Endothelial cell of umbilical vein (primary cell): ENCODE results near the gene SORCS2. TPM values are rescaled to one million over a fixed set of nuclear protein-coding genes. Genes with fewer than 3 reads are reported as not detected.

Experiments used
- BruUV-seq: library from RNA; stranded (reverse); fragments of 400-500 nt; replicated peaks from 2 replicates; lab custom pipeline; 2021; lab: Mats Ljungman, UMichigan
- CTCF ChIA-PET: fragments of 300-600, 350-600 bp; sonication (Branson Sonifier 250); formaldehyde crosslinking; loops from one replicate; lab custom pipeline; 2021; ENCODE audit warnings: antibody characterized with exemption, inconsistent platforms; lab: Charles Lee
- POLR2A ChIA-PET: fragments of 300-600, 350-600 bp; sonication (Branson Sonifier 250); formaldehyde crosslinking; loops from one replicate; lab custom pipeline; 2021; ENCODE audit warnings: antibody characterized with exemption, inconsistent platforms; lab: Charles Lee
- DNase-seq: peaks from one replicate; pipeline ENCODE4 v3.0.0-alpha.2; 2011; ENCODE audit warnings: low read depth, low spot score
- FAIRE-seq: peaks from 2 replicates; lab custom pipeline; 2011; peaks lifted over from hg19 to GRCh38; lab: Jason Lieb, UNC
- H2AFZ ChIP-seq: 2 replicates; pipeline ENCODE4 v1.6.0; 2012; ENCODE audit warnings: low read depth, low read length, control low read depth, inconsistent platforms
- H3K27ac ChIP-seq: 2 replicates; pipeline ENCODE4 v1.5.1; 2011; ENCODE audit warnings: low read depth, mild to moderate bottlenecking, control low read depth, low read length, moderate library complexity; ENCODE audit not compliant: insufficient read depth
- H3K27me3 ChIP-seq, 2 experiments: 2 replicates each; pipeline versions ENCODE4 v1.6.0 to v1.6.1; 2011; ENCODE audit warnings: low read length in 2 of 2, mixed read lengths in 1 of 2; ENCODE audit not compliant: control insufficient read depth in 2 of 2, insufficient read depth in 2 of 2
- H3K36me3 ChIP-seq, 2 experiments: 2 replicates in 1 of 2; 3 replicates in 1 of 2; pipeline ENCODE4 v1.5.1; 2011; ENCODE audit warnings: low read length in 2 of 2, mild to moderate bottlenecking in 1 of 2, moderate library complexity in 1 of 2; ENCODE audit not compliant: control insufficient read depth in 2 of 2, insufficient read depth in 2 of 2; ENCODE audit errors: extremely low read depth in 1 of 2
- H3K4me1 ChIP-seq: 3 replicates; pipeline ENCODE4 v1.5.1; 2011; ENCODE audit warnings: mild to moderate bottlenecking, low read length; ENCODE audit not compliant: control insufficient read depth, insufficient read depth; ENCODE audit errors: extremely low read depth
- H3K4me2 ChIP-seq: 2 replicates; pipeline ENCODE4 v1.6.1; 2011; ENCODE audit warnings: low read length, control low read depth, mixed read lengths; ENCODE audit not compliant: insufficient read depth
- H3K4me3 ChIP-seq, 3 experiments: fragments of 200-600 bp in 1 of 3; sonication (generic), shearing (Covaris generic) in 1 of 3; replicated peaks in 1 of 3; 2 replicates each; pipeline ENCODE4 v1.5.1; 2011 to 2016; ENCODE audit warnings: control low read depth in 3 of 3, low read length in 3 of 3, mild to moderate bottlenecking in 2 of 3, inconsistent platforms in 1 of 3, low read depth in 1 of 3, moderate library complexity in 1 of 3; ENCODE audit not compliant: insufficient read depth in 1 of 3
- H3K79me2 ChIP-seq: 2 replicates; pipeline ENCODE4 v1.6.0; 2012; ENCODE audit warnings: low read length, inconsistent platforms; ENCODE audit not compliant: control insufficient read depth, insufficient read depth
- H3K9ac ChIP-seq: replicated peaks from 2 replicates; pipeline ENCODE3; 2011; ENCODE audit warnings: low read length, control low read depth; ENCODE audit not compliant: insufficient read depth; ENCODE audit errors: extremely low read depth
- H3K9me1 ChIP-seq: replicated peaks from 3 replicates; pipeline ENCODE4 v1.6.0; 2011; ENCODE audit warnings: mild to moderate bottlenecking, low read length; ENCODE audit not compliant: control insufficient read depth, insufficient read depth; ENCODE audit errors: extremely low read depth
- H3K9me3 ChIP-seq: replicated peaks from 2 replicates; pipeline ENCODE4 v1.5.1; 2012; ENCODE audit warnings: low read length, inconsistent platforms; ENCODE audit not compliant: control insufficient read depth, insufficient read depth
- H4K20me1 ChIP-seq: replicated peaks from 2 replicates; pipeline ENCODE3; 2011; ENCODE audit warnings: mild to moderate bottlenecking, low read length; ENCODE audit not compliant: control insufficient read depth, insufficient read depth; ENCODE audit errors: extremely low read depth
- CTCF ChIP-seq, 2 donors: IDR thresholded peaks; 1 replicate in 1 of 2; 2 replicates in 1 of 2; pipeline ENCODE4 v1.5.1; 2011; ENCODE audit warnings: low read length in 2 of 2, mild to moderate bottlenecking in 2 of 2, moderate library complexity in 2 of 2, control low read depth in 1 of 2, inconsistent platforms in 1 of 2, low read depth in 1 of 2; ENCODE audit not compliant: insufficient read depth in 1 of 2; ENCODE audit errors: extremely low read depth in 1 of 2
- EZH2 ChIP-seq: IDR thresholded peaks from 2 replicates; pipeline ENCODE4 v1.6.1; 2012; ENCODE audit warnings: borderline replicate concordance, low read depth, mild to moderate bottlenecking, moderate library complexity, low read length, inconsistent platforms; ENCODE audit not compliant: severe bottlenecking
- FOS ChIP-seq: IDR thresholded peaks from 2 replicates; pipeline ENCODE4 v1.6.1; 2011; ENCODE audit warnings: mild to moderate bottlenecking, low read length, moderate library complexity, borderline replicate concordance; ENCODE audit not compliant: insufficient read depth
- GATA2 ChIP-seq: IDR thresholded peaks from 2 replicates; pipeline ENCODE4 v1.7.0; 2011; ENCODE audit warnings: low read depth, mild to moderate bottlenecking, moderate library complexity, mixed read lengths, low read length; ENCODE audit not compliant: insufficient read length, insufficient read depth
- JUN ChIP-seq: IDR thresholded peaks from 2 replicates; pipeline ENCODE4 v1.6.1; 2011; ENCODE audit warnings: borderline replicate concordance, low read depth; ENCODE audit not compliant: insufficient read length, insufficient read depth
- MYC ChIP-seq: IDR thresholded peaks from one replicate; pipeline ENCODE4 v1.6.1; 2011; ENCODE audit warnings: mild to moderate bottlenecking, low read depth, low read length
- POLR2A ChIP-seq: IDR thresholded peaks from 2 replicates; pipeline ENCODE4 v1.6.1; 2012; ENCODE audit warnings: low read depth, mild to moderate bottlenecking, control low read depth, low read length
- dilution Hi-C: fragments of 300-500 bp; cut with MboI; formaldehyde crosslinking; loops from one replicate; pipeline ENCODE4 v1.15.0; 2019; ENCODE audit warnings: low sequenced_read_pairs; ENCODE audit not compliant: extremely low pct_ligation_motif_present
- intact Hi-C: fragments of 100-400 bp; cut with micrococcal nuclease; formaldehyde crosslinking; loops from one replicate; pipeline ENCODE4 v1.10.0; 2022
- polyA plus RNA-seq, 4 experiments: library from polyadenylated mRNA; depleted of rRNA in 3 of 4; stranded (reverse) in 3 of 4; unstranded in 1 of 4; fragments of >200 nt; gene quantifications; 2 replicates each; pipeline versions ENCODE4 v1.2.1 to v1.2.3, GENCODE V29; 2011 to 2012; ENCODE audit warnings: missing spikeins in 1 of 4
- total RNA-seq: library from RNA; stranded (reverse); gene quantifications from 2 replicates; pipeline ENCODE4 v1.2.3, GENCODE V29; 2021

SORCS2 gene
- total and polyA plus RNA-seq, 2 donors (not counting 3 experiments of a cell fraction or from before 2014, with no cell fraction given), result not detected

- Histone ChIP-seq H3K27me3 (no peaks in the 10 kb centered on the region), H3K4me2 (no peak overlapping the region), H3K4me3 (no peak overlapping the region), H2AFZ (no peak overlapping the region), H3K36me3 (no peaks in the 10 kb centered on the region), H3K9me3 (no peaks in the 10 kb centered on the region), H3K4me1 (no peaks in the 10 kb centered on the region), H3K27ac (no peak overlapping the region), H3K9me1 (no peaks in the 10 kb centered on the region), H3K9ac (no peak overlapping the region), H3K79me2 (no peaks in the 10 kb centered on the region), H4K20me1 (no peaks in the 10 kb centered on the region)
- intact Hi-C loops, result no loop called here
- ChIA-PET POLR2A (no interaction called here), CTCF (interaction anchor here (2.1 kb wide), 1 partner anchor 15 kb away, joined by 5 read pairs; no protein-coding TSS in a partner anchor)
- TF ChIP-seq CTCF (IDR thresholded peaks at IDR 0.05; ENCODE audit: extremely low read depth in 1 of 2, insufficient read depth in 1 of 2, low read depth in 1 of 2, low read length in 2 of 2) (no peak), JUN (no peak)
- no peak for DNase-seq
- no peak for FAIRE-seq
- dilution Hi-C loops, result no loop called here
- no TSS peak for BruUV-seq
These were observed 512.3 kb downstream of the SORCS2 start for GRCh38 chr4:7704625-7705024.

GRCh38 chr4:7705062-7705461 lies 512.7 kb downstream of the SORCS2 start:
- no peak overlapping the region for H3K27ac ChIP-seq
- intact Hi-C loops (no loop called here), dilution Hi-C loops (no loop called here)
- no peak overlapping the region for H2AFZ ChIP-seq
- ChIA-PET CTCF (interaction anchor here (0.8 to 2.1 kb wide), 2 partner anchors 10 to 15 kb away, joined by 3 to 5 read pairs; no protein-coding TSS in a partner anchor), POLR2A (no interaction called here)
- no peaks in the 10 kb centered on the region for H3K9me1 ChIP-seq
- H3K79me2 ChIP-seq, result no peaks in the 10 kb centered on the region
- no peak for TF ChIP-seq GATA2
- no peak for TF ChIP-seq JUN
- no peak for TF ChIP-seq MYC
- TF ChIP-seq POLR2A, result no peak
- no peak for TF ChIP-seq EZH2
- TF ChIP-seq CTCF (IDR thresholded peaks at IDR 0.05; ENCODE audit: extremely low read depth in 1 of 2, insufficient read depth in 1 of 2, low read depth in 1 of 2, low read length in 2 of 2), result no peak
- TF ChIP-seq FOS, result no peak
- no peaks in the 10 kb centered on the region for H3K9me3 ChIP-seq
- no TSS peak for BruUV-seq
- H3K27me3 ChIP-seq, result no peaks in the 10 kb centered on the region
- no peaks in the 10 kb centered on the region for H3K4me1 ChIP-seq
- no peaks in the 10 kb centered on the region for H4K20me1 ChIP-seq
- DNase-seq (no peak), FAIRE-seq (no peak)
- no peaks in the 10 kb centered on the region for H3K36me3 ChIP-seq
- no peak overlapping the region for H3K4me2 ChIP-seq
- H3K4me3 ChIP-seq, result no peak overlapping the region
- no peak overlapping the region for H3K9ac ChIP-seq
